ENCODE data around the gene ZNF331.

ZNF331 gene

GRCh38 chr19:53577968-53578367 lies 40.0 kb downstream of the ZNF331 start:
- no peak for FAIRE-seq

DNA sequence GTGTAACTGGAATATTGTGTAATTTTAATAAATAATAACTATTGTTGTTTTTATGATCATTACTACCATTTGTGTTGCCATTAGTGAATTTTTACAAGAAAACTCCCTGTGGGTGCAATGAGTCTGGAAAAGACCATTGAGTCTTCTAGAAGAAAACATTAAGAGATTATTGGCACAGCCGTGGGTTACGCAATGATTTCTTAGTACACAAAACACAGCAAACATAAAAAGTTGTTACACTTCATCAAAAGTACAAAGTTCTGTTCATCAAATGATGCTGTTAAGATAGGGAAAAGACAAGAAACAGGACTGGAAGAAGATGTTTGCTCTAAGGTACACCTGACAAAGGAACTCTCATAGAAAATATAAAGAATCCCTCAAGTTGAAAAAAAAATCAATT lies 41.6 kb downstream of the ZNF331 start:
- no peak for FAIRE-seq

DNA sequence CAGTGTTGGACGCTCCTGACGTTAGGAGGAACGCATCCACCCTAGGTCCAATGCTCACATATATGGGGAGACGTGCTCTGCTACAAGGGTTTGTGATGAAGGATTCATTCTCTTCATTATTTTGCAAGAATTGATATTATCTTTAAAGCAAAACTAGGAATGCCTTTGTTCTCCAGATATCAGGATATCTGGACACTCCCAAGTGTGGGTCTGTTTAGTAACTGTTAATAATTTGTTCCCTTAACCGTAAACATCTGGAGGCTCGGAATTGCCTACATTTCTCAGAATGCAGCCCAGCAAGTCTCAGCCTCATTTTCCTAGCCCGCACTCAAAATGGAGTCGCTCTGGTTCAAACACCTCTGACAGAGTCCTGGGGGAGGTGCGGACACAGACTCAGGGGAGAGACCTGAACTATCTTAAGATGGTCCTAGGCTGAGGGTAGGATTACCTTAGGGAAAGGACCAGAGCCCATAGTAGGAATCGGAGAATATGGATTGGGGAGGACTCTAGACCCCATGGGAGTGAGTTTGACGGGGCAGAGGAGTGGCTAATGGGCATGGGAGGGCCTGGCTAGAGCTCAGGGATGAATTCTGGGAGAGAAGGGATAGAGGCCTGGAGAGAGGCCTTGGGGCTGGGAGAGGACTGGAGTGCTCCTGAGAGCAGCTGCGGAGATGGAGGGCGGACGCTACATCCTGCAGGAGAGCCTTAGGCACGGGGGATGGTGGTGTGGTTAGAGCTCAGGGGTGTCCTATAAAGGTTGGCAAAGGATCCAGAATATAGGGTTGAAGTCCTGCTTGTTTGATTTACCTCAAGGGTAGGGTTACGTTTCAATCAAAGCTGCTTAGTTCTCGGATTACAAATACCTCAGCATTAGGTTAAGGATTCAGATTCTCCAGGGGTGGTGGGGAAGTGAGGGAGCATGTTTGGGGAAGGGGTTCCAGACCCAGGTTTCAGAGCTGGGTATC lies 43.2 kb downstream of the ZNF331 start:
- no peak for FAIRE-seq

- FAIRE-seq: no peak
These were observed 43.9 kb downstream of the ZNF331 start for GRCh38 chr19:53581871-53582279.

DNA sequence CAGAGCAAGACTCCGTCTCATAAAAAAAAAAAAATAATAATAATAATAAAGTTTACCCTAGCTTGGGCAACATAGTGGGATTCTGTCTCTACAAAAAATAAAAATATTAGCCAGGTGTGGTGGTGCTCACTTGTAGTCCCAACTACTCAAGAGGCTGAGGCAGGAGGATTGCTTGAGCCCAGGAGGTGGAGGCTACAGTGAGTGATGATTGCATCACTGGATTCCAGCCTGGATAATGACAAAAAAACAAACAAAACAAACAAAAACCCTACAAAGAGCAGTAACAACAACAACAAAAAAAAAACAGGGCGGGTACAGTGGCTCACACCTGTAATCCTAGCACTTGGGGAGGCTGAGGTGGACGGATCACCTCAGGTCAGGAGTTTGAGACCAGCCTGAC lies 45.2 kb downstream of the ZNF331 start:
- FAIRE-seq: no peak

GRCh38 chr19:53586277-53586691 lies 48.3 kb downstream of the ZNF331 start:
- FAIRE-seq: no peak

- no peak for FAIRE-seq
These were observed 57.0 kb downstream of the ZNF331 start for GRCh38 chr19:53594811-53595509.

GRCh38 chr19:53595510-53595867 lies 57.5 kb downstream of the ZNF331 start:
- FAIRE-seq: no peak

GRCh38 chr19:53596056-53596455 lies 58.1 kb downstream of the ZNF331 start:
- no peak for FAIRE-seq

GRCh38 chr19:53597023-53597422 lies 59.1 kb downstream of the ZNF331 start:
- no peak for FAIRE-seq

GRCh38 chr19:53598361-53598760 lies 60.4 kb downstream of the ZNF331 start:
- no peak for FAIRE-seq

GRCh38 chr19:53600217-53600616 lies 62.3 kb downstream of the ZNF331 start:
- no peak for FAIRE-seq

GRCh38 chr19:53606031-53606430 lies 68.1 kb downstream of the ZNF331 start:
- no peak for FAIRE-seq

DNA sequence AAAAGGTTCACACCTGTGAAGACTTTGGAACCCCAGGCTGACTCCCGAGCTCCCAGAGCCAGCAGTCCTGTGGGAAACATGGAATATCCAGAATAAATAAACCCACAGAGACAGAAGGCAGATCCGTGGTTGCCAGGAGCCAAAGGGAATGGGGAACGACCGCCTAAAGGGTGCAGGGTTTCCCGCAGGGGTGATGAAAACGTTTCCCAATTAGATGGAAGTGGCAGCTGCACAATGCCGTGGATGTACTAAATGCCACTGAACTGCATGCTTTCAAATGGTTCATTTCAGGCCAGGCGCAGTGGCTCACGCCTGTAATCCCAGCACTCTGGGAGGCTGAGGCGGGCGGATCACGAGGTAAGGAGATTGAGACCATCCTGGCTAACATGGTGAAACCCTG lies 70.4 kb downstream of the ZNF331 start:
- no peak for FAIRE-seq

DNA sequence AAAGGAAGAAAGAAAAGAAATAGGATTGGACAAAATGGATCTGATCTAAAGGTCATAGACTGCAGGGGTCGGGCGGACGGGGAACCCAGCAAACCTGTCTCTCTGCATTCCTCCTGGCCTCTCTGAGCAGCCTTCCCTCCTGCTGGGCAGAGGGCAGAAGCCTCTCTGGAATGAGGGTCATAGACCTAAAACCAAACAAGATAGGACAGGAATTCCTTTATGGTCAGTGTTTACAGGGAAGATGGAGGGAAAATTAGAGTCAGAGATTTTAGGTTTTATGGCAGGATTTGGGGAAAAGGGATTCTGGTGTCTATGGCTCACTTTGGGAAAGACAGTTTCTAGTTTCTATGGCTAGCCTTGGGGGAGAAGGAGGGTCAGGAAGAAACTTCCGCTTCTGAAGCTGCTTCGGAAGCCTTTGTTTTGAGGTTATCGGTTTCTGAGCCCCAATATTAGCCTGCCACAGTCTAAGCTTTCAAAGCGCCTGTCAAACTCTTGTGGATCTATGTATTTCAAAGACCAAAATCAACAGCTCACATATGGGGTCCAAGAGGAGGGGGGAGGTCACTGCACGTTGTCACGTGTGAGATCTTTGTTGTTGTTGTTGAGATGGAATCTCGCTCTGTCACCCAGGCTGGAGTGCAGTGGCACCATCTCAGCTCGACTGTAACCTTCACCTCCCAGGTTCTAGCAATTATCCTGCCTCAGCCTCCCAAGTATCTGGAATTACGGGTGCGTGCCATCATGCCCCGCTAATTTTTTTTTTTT lies 75.0 kb downstream of the ZNF331 start:
- FAIRE-seq: no peak

DNA sequence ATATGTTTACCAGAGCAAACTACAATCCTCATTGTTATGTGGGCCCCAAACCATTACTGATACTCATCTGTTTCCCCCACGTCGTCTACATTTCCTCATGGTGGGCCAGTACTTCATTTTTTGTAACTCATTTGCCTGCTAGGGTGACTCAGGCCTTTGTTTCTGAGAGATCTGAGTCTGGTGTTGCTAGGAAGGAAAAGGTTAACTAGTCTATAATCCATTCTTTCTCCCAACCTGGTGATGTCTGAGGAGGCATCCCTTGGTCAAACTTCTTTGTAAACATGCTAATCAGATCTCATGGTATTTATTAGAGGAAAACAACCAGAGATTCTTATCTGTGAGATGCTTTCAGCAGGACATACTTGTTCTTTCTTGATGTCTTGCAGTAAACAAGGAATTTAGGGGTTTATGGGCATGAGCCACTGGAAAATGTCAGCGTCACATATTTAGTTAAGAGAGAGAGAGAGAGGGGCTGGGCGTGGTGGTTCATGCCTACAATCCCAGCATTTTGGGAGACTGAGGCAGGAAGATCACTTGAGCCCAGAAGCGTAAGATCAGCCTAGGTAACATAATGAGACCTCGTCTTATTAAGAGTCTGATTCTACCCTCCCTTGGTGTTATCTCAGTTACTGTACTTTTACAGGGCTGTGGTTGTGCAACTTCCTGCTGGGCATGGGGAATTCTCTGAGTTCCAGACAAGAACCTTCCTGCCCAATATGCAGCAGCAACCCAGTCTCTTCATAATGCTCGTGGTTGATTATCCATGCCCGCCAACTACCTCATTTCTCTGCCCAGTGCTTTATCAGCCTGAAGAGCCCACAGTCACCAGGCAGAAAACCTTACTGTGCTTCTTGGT lies 84.2 kb downstream of the ZNF331 start:
- FAIRE-seq: no peak

- FAIRE-seq: no peak
These were observed 87.0 kb downstream of the ZNF331 start for GRCh38 chr19:53624771-53625545.

DNA sequence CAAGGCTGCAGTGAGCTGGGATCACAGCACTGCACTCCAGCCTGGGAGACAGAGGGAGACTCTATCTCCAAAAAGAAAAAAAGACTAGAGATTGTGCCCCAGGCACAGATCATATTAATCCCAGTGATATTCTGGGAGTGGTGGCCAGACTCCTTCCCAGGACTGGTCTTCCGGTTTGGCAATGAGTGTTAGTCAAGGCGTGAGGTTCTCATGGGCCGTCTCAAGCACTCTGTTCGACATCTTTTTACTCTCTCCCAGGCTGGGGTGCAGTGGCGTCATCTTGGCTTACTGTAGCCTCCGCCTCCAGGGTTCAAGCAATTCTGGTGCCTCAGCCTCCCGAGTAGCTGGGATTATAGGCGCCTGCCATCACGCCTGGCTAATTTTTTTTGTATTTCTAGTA lies 88.5 kb downstream of the ZNF331 start:
- FAIRE-seq: no peak

GRCh38 chr19:53626976-53627375 lies 89.0 kb downstream of the ZNF331 start:
- FAIRE-seq: no peak
